ENCODE data around the gene ZNF227. TPM values are rescaled to one million over a fixed set of nuclear protein-coding genes. Genes with fewer than 3 reads are reported as not detected.
"Not testable (repeated sequence)": the region's sequence is repeated elsewhere in the genome, so short reads cannot be mapped to it uniquely, and the experiment has no call there.

ZNF227 gene
- total RNA-seq, 1 experiment from 2014 or later: 18.5 TPM

- H3K4me1 Mint-ChIP-seq: peaks cover 7% of the 10 kb centered on the region
- peak; percentile 100 for ATAC-seq
- POLR2A ChIA-PET: interaction anchor here (0.6 to 1.3 kb wide), 4 partner anchors 26 to 97 kb away, joined by 3 to 8 read pairs (median 6); partner anchors contain the start of gene ZNF225
These were observed 47.4 kb upstream of the ZNF227 start, which contains the start of gene ZNF226 for GRCh38 chr19:44164673-44165512. TSS of gene ZNF226 (plus strand) at chr19:44165100. CDS start at chr19:44170081, 4,981 bp downstream.

GRCh38 chr19:44170660-44171059 is 41.7 kb upstream of the ZNF227 start:
- H3K9me3 Mint-ChIP-seq: peaks cover 21% of the 10 kb centered on the region
- peaks cover 81% of the 10 kb centered on the region for H3K36me3 Mint-ChIP-seq
- POLR2A ChIA-PET: not testable (repeated sequence)

More at GRCh38 chr19:44164673-44165512, 47.4 kb upstream of the ZNF227 start, which contains the start of gene ZNF226:
- Mint-ChIP-seq H3K36me3 (peaks cover 31% of the 10 kb centered on the region), H3K4me3 (peak within 1 kb of the TSS; percentile 99), H3K9me3 (peaks cover 9% of the 10 kb centered on the region), H3K27me3 (ENCODE audit: low read depth) (peaks cover 10% of the 10 kb centered on the region; the same call in 1 of the 2 replicates), H3K27ac (peak within 1 kb of the TSS; percentile 98)
- peak; percentile 81 for DNase-seq (ENCODE audit: low spot score)
- TF ChIP-seq RORB (CRISPR knock-in tag; IDR thresholded peaks at IDR 0.05) (no peak), CREM (CRISPR knock-in tag; IDR thresholded peaks at IDR 0.05) (peak; percentile 33; the same call in 1 of the 2 replicates), MAX (CRISPR knock-in tag; IDR thresholded peaks at IDR 0.05) (0 out of 2 replicates have a peak, but pooled peaks have one; percentile 25), NFYB (CRISPR knock-in tag; conservative IDR thresholded peaks at IDR 0.05; ENCODE audit: low read depth) (no peak), TEAD1 (CRISPR knock-in tag; IDR thresholded peaks at IDR 0.05) (peak; percentile 85; the same call in 1 of the 2 replicates), SP1 (CRISPR knock-in tag; conservative IDR thresholded peaks at IDR 0.05) (peak; percentile 62), GABPB1 (CRISPR knock-in tag; IDR thresholded peaks at IDR 0.05) (peak; percentile 43; the same call in 1 of the 2 replicates)
- CTCF ChIA-PET: interaction anchor here (0.6 to 1.2 kb wide), 5 partner anchors 24 to 335 kb away, joined by 3 to 6 read pairs (median 4); partner anchors contain the start of genes ZNF180 and ZNF227

GRCh38 chr19:44176590-44176989 is 35.7 kb upstream of the ZNF227 start:
- Mint-ChIP-seq H3K4me3 (no peak overlapping the region), H3K27ac (no peak overlapping the region), H3K4me1 (no peaks in the 10 kb centered on the region), H3K9me3 (peaks cover 61% of the 10 kb centered on the region), H3K36me3 (peaks cover 68% of the 10 kb centered on the region), H3K27me3 (ENCODE audit: low read depth) (peaks cover 17% of the 10 kb centered on the region)
- CTCF ChIA-PET: no interaction called here
- no peak for TF ChIP-seq ZBTB21 (CRISPR knock-in tag; IDR thresholded peaks at IDR 0.05; ENCODE audit: borderline replicate concordance)
- no peak for TF ChIP-seq ZNF281 (CRISPR knock-in tag; IDR thresholded peaks at IDR 0.05)
- no peak for TF ChIP-seq ATF6 (CRISPR knock-in tag; IDR thresholded peaks at IDR 0.05)
- no peak for TF ChIP-seq CDX4 (CRISPR knock-in tag; IDR thresholded peaks at IDR 0.05; ENCODE audit: borderline replicate concordance)
- no peak for TF ChIP-seq ZNF317 (CRISPR knock-in tag; IDR thresholded peaks at IDR 0.05; ENCODE audit: borderline replicate concordance, low read depth)
- no peak for DNase-seq (ENCODE audit: low spot score)
- ATAC-seq: no peak
- POLR2A ChIA-PET: no interaction called here

More at GRCh38 chr19:44170660-44171059, 41.7 kb upstream of the ZNF227 start:
- H3K27ac Mint-ChIP-seq; ATAC-seq; H3K4me1 Mint-ChIP-seq; H3K27me3 Mint-ChIP-seq (ENCODE audit: low read depth); CTCF ChIA-PET; H3K4me3 Mint-ChIP-seq; DNase-seq (ENCODE audit: low spot score): not testable (repeated sequence)

Data from WTC11 (cell line).